Breast epithelium (tissue), 4 donors: ENCODE data around the gene MCL1. TPM values are rescaled to one million over a fixed set of nuclear protein-coding genes. Genes with fewer than 3 reads are reported as not detected.

Experiments used
- DNase-seq, 2 donors: peaks; one replicate each; pipeline ENCODE4 v3.0.0-alpha.2; 2019; ENCODE audit warnings: low spot score in 2 of 2
- H3K27ac ChIP-seq, 2 donors: fragments of 200-600 bp; sonication (generic) in 1 of 2; one replicate each; pipeline ENCODE4 v1.5.1; 2016 to 2019; ENCODE audit warnings: mild to moderate bottlenecking in 1 of 2
- H3K27me3 ChIP-seq, 2 donors: fragments of 200-600 bp; sonication (generic) in 1 of 2; one replicate each; pipeline versions ENCODE4 v1.5.1 to v1.6.0; 2017 to 2019; ENCODE audit warnings: control low read depth in 1 of 2, mild to moderate bottlenecking in 1 of 2
- H3K36me3 ChIP-seq: fragments of 200-600 bp; one replicate; pipeline ENCODE4 v1.5.1; 2019
- H3K4me1 ChIP-seq, 2 donors: fragments of 200-600 bp; sonication (generic); one replicate each; pipeline ENCODE4 v1.5.1; 2016 to 2019; ENCODE audit warnings: control low read depth in 1 of 2
- H3K4me3 ChIP-seq, 3 donors: fragments of 200-600 bp; sonication (generic); 1 replicate in 2 of 3; 2 replicates in 1 of 3; pipeline ENCODE4 v1.5.1; 2016 to 2019; ENCODE audit warnings: mild to moderate bottlenecking in 3 of 3, moderate library complexity in 2 of 3
- H3K9me3 ChIP-seq, 2 donors: fragments of 200-600 bp; sonication (generic) in 1 of 2; one replicate each; pipeline ENCODE4 v1.5.1; 2016 to 2019; ENCODE audit warnings: control low read depth in 1 of 2
- CTCF ChIP-seq, 3 donors: fragments of 450-650 bp; IDR thresholded peaks; one replicate each; pipeline ENCODE4 v1.5.1; 2016 to 2017; ENCODE audit warnings: antibody characterized with exemption in 3 of 3, mild to moderate bottlenecking in 3 of 3, moderate library complexity in 3 of 3
- POLR2A ChIP-seq: fragments of 450-650 bp; IDR thresholded peaks from one replicate; pipeline ENCODE4 v1.6.1; 2016; ENCODE audit warnings: antibody characterized with exemption, mild to moderate bottlenecking, moderate library complexity
- POLR2AphosphoS5 ChIP-seq, 3 donors: sonication (generic); formaldehyde crosslinking; IDR thresholded peaks; one replicate each; pipeline ENCODE4 v1.6.1; 2017; ENCODE audit warnings: antibody characterized with exemption in 3 of 3
- intact Hi-C: fragments of 100-400 bp; cut with DNase I; formaldehyde crosslinking; loops from one replicate; pipeline ENCODE4 v1.15.1; 2023; ENCODE audit warnings: low total_unique reads
- total RNA-seq, 3 donors: library from RNA; depleted of rRNA; stranded (reverse); fragments of >200 nt; gene quantifications; one replicate each; pipeline ENCODE4 v1.1.0, GENCODE V29; 2016

The MCL1 gene
- total RNA-seq, 3 donors from 2014 or later: 257 to 535 (median 333) TPM

- TF ChIP-seq POLR2AphosphoS5 (IDR thresholded peaks at IDR 0.05) (peak in 1 of 3 donors; percentile 11), CTCF (IDR thresholded peaks at IDR 0.05) (no peak), POLR2A (no peak)
- H3K4me1 ChIP-seq: no peaks in the 10 kb centered on the region
- H3K36me3 ChIP-seq: no peaks in the 10 kb centered on the region
- no peaks in the 10 kb centered on the region for H3K27me3 ChIP-seq
- intact Hi-C loops: no loop called here
- peak overlapping the region; percentile 48 to 73 for H3K27ac ChIP-seq
- DNase-seq: peak in 1 of 2 donors; percentile 89
- no peak overlapping the region for H3K4me3 ChIP-seq
- no peaks in the 10 kb centered on the region for H3K9me3 ChIP-seq
These were observed 41.4 kb downstream of the MCL1 start for GRCh38 chr1:150537732-150538684.

DNA sequence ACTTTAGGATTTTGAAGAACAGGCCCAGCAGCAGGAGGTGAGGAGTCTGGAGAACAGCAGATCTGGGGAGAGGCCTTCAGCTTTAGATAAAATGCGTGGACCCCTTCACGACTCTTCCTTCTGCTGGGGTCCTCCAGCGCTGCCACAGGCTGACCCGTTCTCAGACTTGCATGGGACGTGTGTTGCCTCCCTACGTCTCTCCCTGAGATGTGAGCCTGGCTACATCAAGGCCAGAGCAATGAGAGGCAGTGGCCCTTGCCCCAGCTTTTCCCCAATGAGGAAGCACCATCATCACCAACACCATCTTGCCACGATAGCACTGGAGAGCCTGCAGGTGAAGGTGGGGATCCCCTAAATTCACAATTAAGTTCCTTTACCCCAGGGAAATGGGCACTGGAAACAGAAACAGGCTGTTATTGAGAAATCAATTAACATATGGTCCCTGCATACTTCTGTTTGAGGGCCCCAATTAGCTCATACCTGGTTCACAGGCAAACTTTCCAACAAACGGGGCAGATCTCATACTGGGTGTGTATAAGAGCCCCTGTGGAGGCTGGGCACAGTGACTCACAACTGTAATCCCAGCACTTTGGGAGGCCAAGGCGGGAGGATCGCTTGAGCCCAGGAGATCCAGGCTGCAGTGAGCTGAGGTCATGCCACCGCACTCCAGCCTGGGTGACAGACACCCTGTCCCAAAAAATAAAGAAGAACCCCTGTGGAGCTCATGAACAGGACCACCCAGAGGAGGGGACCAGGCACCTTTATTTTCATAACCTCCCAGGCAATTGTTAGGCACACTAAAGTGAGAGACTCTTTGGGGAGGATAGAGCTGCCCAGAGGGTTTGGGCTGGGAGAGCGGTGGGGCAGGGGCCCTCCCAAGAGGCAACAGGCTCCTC, 42.3 kb downstream of the MCL1 start:
- Histone ChIP-seq H3K4me1 (no peaks in the 10 kb centered on the region), H3K4me3 (no peak overlapping the region), H3K9me3 (no peaks in the 10 kb centered on the region), H3K27ac (peak overlapping the region; percentile 48 to 73), H3K36me3 (no peaks in the 10 kb centered on the region), H3K27me3 (no peaks in the 10 kb centered on the region)
- no peak for DNase-seq
- no peak for TF ChIP-seq POLR2AphosphoS5 (IDR thresholded peaks at IDR 0.05)
- intact Hi-C loops: no loop called here

DNA sequence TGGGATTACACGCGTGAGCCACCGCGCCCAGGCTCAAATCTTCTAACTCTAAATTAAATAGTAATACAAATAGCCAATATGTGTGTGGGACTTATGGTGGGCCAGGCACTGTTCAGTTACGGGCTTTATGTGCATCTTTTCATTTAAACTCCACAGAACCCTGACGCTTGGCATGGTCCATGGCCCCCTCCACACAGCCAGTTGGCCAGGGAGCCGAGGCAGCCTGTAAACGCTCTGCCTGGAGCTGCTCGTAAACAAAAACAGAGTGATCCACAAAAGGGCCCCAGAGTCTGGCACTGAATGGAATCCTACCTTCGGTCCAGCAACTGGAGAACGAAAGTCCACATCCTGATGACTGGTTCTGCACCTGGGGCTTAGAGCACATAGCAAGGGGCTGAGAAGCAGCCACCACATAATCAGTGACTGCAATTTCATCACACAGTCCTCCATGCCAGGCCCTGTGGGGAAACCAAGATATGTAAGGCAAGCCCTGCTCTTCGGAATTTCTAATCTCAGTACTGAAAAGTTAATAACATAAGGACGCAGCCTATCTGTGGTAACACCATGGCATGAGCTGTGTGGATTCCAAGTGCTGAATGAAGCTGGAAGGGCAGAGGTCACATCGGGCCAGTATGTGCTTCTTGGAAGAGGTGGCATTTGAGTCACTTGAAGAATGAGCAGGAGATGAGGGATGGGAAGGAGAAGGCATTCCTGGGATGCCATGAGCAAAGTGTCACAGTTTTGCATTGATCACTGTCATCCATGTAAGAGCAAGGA, 43.7 kb downstream of the MCL1 start:
- Histone ChIP-seq H3K27me3 (no peaks in the 10 kb centered on the region), H3K9me3 (no peaks in the 10 kb centered on the region), H3K4me1 (no peaks in the 10 kb centered on the region), H3K4me3 (no peak overlapping the region), H3K27ac (no peak overlapping the region), H3K36me3 (no peaks in the 10 kb centered on the region)
- TF ChIP-seq POLR2A (no peak), POLR2AphosphoS5 (IDR thresholded peaks at IDR 0.05) (no peak), CTCF (IDR thresholded peaks at IDR 0.05) (no peak)
- no peak for DNase-seq
- intact Hi-C loops: no loop called here

- intact Hi-C loops: no loop called here
- Histone ChIP-seq H3K27ac (peak overlapping the region; percentile 36 to 62), H3K4me1 (no peaks in the 10 kb centered on the region), H3K4me3 (no peak overlapping the region), H3K9me3 (no peaks in the 10 kb centered on the region), H3K27me3 (no peaks in the 10 kb centered on the region), H3K36me3 (no peaks in the 10 kb centered on the region)
- no peak for TF ChIP-seq POLR2A
- TF ChIP-seq POLR2AphosphoS5 (IDR thresholded peaks at IDR 0.05): no peak
- no peak for TF ChIP-seq CTCF (IDR thresholded peaks at IDR 0.05)
- no peak for DNase-seq
These were observed 45.4 kb downstream of the MCL1 start for GRCh38 chr1:150534002-150534401.

GRCh38 chr1:150532860-150533259, 46.5 kb downstream of the MCL1 start:
- DNase-seq: no peak
- intact Hi-C loops: no loop called here
- Histone ChIP-seq H3K27ac (peak overlapping the region; percentile 81 to 82), H3K27me3 (no peaks in the 10 kb centered on the region), H3K9me3 (no peaks in the 10 kb centered on the region), H3K36me3 (no peaks in the 10 kb centered on the region), H3K4me1 (no peaks in the 10 kb centered on the region), H3K4me3 (no peak overlapping the region)
- TF ChIP-seq POLR2A: no peak
- no peak for TF ChIP-seq POLR2AphosphoS5 (IDR thresholded peaks at IDR 0.05)
- no peak for TF ChIP-seq CTCF (IDR thresholded peaks at IDR 0.05)
